WERI-Rb-1 (cell line): ENCODE results near the gene MECP2.

ENCODE experiments used
- DNase-seq: peaks from one replicate; pipeline ENCODE4 v3.0.0-alpha.2; 2020
- H3K27ac ChIP-seq: fragments of 250-450 bp; sonication (Bioruptor Pico); 2 replicates; pipeline ENCODE4 v1.5.1; 2020; ENCODE audit warnings: mild to moderate bottlenecking, moderate library complexity
- H3K27me3 ChIP-seq: fragments of 250-450 bp; sonication (Bioruptor Pico); 2 replicates; pipeline ENCODE4 v1.5.1; 2021; ENCODE audit warnings: mild to moderate bottlenecking, low read depth, moderate library complexity; ENCODE audit not compliant: insufficient read depth, severe bottlenecking
- H3K36me3 ChIP-seq: fragments of 250-450 bp; sonication (Bioruptor Pico); 2 replicates; pipeline ENCODE4 v1.5.1; 2020; ENCODE audit warnings: mild to moderate bottlenecking, moderate library complexity
- H3K4me3 ChIP-seq: 2 replicates; pipeline ENCODE4 v1.5.1; 2011; ENCODE audit warnings: low read depth, mild to moderate bottlenecking, control low read depth, low read length
- H3K9me3 ChIP-seq: fragments of 250-450 bp; sonication (Bioruptor Pico); 2 replicates; pipeline ENCODE4 v1.5.1; 2021; ENCODE audit warnings: mild to moderate bottlenecking, moderate library complexity; ENCODE audit not compliant: severe bottlenecking
- TF ChIP-seq, protein P1 (sequence below): IDR thresholded peaks from 2 replicates; pipeline ENCODE4 v1.5.1; 2011; ENCODE audit warnings: low read depth, mild to moderate bottlenecking, control low read depth, inconsistent platforms, low read length

MECP2 gene

DNA sequence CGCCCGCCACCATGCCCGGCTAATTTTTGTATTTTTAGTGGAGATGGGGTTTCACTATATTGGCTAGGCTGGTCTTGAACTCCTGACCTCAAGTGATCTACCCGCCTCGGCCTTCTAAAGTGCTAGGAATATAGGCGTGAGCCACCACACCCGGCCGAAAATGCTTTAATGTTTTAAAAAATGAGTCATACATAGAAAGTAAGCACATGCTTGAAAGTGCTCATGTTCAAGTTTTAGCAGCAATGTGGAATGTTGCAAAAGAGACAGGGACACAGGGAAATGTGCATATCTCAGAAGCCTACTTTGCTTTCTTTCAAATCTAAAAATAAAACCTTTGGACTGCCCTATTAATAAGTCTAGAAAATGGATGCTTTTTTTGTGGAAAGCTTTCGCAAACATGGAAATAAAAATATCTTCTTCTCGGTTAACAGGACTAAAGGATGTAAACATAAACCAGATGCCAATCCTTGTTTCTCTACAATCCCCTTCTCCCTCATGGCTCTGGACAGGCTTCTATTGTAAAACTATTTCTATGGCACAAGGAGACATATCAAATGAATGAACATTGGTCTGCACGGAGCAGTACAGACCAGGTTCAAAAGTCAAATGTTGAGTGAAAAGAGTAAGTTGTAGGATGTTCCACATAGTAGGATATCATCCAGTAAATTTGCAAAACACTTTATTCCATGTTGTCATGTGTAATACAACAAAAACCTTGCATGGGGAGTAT, 15.0 kb downstream of the MECP2 start:
- no peak overlapping the region for H3K4me3 ChIP-seq
- H3K27me3 ChIP-seq = peaks cover 6% of the 10 kb centered on the region
- H3K27ac ChIP-seq = no peak overlapping the region
- no peaks in the 10 kb centered on the region for H3K9me3 ChIP-seq
- H3K36me3 ChIP-seq = peaks cover 25% of the 10 kb centered on the region
- no peak for DNase-seq
- TF ChIP-seq, protein P1, sequence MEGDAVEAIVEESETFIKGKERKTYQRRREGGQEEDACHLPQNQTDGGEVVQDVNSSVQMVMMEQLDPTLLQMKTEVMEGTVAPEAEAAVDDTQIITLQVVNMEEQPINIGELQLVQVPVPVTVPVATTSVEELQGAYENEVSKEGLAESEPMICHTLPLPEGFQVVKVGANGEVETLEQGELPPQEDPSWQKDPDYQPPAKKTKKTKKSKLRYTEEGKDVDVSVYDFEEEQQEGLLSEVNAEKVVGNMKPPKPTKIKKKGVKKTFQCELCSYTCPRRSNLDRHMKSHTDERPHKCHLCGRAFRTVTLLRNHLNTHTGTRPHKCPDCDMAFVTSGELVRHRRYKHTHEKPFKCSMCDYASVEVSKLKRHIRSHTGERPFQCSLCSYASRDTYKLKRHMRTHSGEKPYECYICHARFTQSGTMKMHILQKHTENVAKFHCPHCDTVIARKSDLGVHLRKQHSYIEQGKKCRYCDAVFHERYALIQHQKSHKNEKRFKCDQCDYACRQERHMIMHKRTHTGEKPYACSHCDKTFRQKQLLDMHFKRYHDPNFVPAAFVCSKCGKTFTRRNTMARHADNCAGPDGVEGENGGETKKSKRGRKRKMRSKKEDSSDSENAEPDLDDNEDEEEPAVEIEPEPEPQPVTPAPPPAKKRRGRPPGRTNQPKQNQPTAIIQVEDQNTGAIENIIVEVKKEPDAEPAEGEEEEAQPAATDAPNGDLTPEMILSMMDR = no peak

GRCh38 chrX:154077101-154077500, 20.4 kb downstream of the MECP2 start:
- H3K27ac ChIP-seq = no peak overlapping the region
- no peak for DNase-seq
- H3K4me3 ChIP-seq = no peak overlapping the region
- peaks cover 26% of the 10 kb centered on the region for H3K36me3 ChIP-seq
- H3K27me3 ChIP-seq = no peaks in the 10 kb centered on the region
- H3K9me3 ChIP-seq = no peaks in the 10 kb centered on the region
- TF ChIP-seq, protein P1 = no peak

GRCh38 chrX:154074199-154074598, 23.3 kb downstream of the MECP2 start:
- no peak for DNase-seq
- TF ChIP-seq, protein P1 = no peak
- H3K27ac ChIP-seq = no peak overlapping the region
- H3K27me3 ChIP-seq = peaks cover 2% of the 10 kb centered on the region
- no peak overlapping the region for H3K4me3 ChIP-seq
- H3K9me3 ChIP-seq = no peaks in the 10 kb centered on the region
- H3K36me3 ChIP-seq = peaks cover 21% of the 10 kb centered on the region

- no peak for DNase-seq
- Histone ChIP-seq H3K4me3 (no peak overlapping the region), H3K27me3 (peaks cover 2% of the 10 kb centered on the region), H3K36me3 (peaks cover 12% of the 10 kb centered on the region), H3K9me3 (no peaks in the 10 kb centered on the region), H3K27ac (no peak overlapping the region)
- TF ChIP-seq, protein P1 = no peak
These were observed 25.3 kb downstream of the MECP2 start for GRCh38 chrX:154072192-154072591.

DNA sequence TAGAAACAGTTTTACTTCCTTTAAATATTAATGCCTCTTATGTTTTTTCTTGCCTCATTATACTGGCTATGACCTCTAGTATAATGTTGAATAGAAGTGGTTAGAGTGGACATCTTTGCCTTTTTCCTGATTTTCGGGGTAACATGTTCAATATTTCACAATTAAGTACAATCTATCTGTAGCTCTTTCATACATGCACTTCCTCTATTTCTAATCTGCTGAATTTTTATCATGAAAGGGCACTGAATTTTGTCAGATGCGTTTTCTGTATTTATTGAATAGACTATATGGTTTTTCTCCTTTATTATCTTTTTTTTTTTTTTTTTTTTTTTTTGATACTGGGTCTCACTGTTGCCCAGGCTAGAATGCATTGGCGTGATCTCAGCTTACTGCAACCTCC, 29.0 kb downstream of the MECP2 start:
- TF ChIP-seq, protein P1 = no peak
- H3K4me3 ChIP-seq = no peak overlapping the region
- peaks cover 2% of the 10 kb centered on the region for H3K27me3 ChIP-seq
- H3K27ac ChIP-seq = no peak overlapping the region
- H3K9me3 ChIP-seq = no peaks in the 10 kb centered on the region
- H3K36me3 ChIP-seq = peaks cover 2% of the 10 kb centered on the region; the same call in 1 of the 2 replicates
- DNase-seq = no peak
